Activated CD4-positive, alpha-beta T cell treated with anti-CD3 and anti-CD28 coated beads, Interleukin-2, amount 50 U/mL, for 24 hours (primary cell): Measurements from ENCODE around the gene MARCHF3.
"Not testable (repeated sequence)": the region's sequence is repeated elsewhere in the genome, so short reads cannot be mapped to it uniquely, and the experiment has no call there.

Experiments used
- DNase-seq, 2 donors: peaks; one replicate each; pipeline ENCODE4 v3.0.0-alpha.2; 2020; ENCODE audit warnings: low read depth in 1 of 2, low spot score in 1 of 2

MARCHF3 gene

DNA sequence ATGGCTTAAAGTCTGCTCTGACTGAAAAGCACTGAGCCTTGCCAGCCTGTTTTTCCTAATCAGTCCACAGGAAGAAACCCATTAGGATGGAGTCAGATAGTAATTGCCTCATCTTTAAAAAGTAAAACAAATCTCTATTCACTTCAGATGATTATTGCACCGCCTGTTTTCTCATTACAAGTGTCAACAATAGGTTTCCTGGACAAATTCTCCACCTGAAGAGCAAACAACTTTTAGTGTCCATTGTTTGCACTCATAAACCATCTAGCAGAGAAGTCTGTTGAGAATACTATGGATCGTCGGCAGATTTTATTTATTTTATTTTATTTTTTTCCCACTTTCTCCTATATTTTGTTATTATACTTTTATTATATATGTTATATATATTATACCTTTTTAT is 22.7 kb upstream of the MARCHF3 start:
- DNase-seq: no peak

DNA sequence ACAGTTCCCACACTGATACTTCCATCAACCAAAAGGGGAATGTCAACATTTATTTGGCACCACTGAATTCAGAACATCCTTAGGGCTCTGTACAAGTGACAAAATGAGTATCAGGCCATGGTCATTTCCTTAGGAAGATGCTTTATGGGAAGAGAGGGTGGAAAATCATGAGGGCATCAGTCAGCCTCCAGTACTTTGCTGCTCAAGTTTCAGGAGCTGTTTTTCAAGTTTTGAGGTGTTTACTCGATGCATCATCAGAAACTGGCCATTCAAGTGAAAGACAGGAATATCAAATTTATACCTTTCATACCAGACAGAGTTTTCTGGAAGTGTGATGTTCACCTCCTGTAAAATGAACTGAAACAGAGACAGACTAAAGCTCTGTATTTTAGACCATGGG is 21.2 kb upstream of the MARCHF3 start:
- DNase-seq: no peak

DNA sequence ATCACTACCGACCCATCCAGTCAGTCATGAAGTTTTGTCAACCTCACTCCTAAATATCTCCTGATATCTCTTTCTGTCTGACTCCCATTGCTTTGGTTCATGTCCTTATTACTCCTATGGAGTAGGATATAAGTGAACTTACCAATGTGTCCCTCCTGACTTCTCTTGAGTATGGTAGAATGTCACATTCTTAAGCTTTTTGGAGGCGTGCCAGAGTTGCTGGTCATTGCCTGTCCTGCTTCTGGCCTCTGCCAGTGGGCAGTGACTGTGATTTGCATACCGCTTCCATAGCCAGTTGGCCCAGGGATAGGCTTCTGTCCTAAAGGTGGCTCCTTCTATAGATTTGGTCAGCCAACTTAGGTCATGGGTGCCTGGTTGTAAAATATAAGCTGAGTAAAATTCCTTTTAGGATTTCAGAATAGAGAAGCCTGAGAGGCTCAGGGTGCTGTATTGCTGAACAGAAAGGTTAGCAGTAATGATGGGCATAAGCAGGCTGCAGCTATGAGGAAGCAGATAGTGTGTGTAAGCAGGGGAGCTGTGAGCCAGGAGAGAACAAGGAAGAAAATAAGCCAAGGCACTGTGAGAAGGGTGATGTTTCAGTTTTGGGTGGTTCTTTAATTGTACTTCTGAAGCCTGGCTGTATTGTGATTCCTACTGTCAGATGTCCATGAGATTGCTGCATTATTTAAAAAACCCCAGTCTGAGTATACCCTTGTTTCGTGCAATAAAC is 16.1 kb upstream of the MARCHF3 start:
- no peak for DNase-seq

DNA sequence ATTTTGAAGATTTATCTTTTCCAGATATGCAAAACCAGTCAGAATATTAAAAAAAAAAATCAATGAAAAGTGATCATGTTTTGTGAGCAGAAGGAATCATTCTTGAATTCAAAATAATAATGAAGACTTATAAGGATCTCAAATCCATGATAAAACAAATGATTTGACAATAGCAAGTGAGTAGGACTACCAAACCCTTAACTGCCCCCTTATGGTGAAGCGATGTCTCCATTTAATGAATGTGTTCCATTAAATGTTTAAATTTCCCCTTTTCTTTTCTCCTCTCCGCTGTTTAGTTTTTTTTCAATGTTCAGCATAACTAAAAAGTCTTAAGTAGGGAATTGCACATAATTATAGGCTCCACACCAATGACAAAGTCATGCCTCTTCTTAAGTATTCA is 12.2 kb upstream of the MARCHF3 start:
- DNase-seq: no peak

DNA sequence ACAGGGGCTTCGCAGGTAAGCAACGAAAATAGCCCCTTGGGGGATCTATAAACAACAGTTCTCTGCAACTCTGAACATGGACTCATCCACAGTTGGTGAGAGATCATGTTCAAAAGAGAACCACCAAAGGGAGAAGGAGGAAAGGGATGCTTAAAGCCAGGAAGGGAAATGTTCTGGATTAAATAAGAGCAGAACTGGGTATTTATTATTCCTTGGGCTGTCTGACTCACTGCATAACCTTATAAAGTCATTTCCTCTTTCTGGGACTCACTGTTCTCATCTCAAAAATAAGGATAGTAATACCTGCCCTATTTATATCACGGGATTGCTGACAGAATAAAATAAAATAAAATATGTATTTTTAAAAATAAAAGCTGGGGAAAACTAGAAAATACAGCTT is 11.2 kb upstream of the MARCHF3 start:
- no peak for DNase-seq

DNA sequence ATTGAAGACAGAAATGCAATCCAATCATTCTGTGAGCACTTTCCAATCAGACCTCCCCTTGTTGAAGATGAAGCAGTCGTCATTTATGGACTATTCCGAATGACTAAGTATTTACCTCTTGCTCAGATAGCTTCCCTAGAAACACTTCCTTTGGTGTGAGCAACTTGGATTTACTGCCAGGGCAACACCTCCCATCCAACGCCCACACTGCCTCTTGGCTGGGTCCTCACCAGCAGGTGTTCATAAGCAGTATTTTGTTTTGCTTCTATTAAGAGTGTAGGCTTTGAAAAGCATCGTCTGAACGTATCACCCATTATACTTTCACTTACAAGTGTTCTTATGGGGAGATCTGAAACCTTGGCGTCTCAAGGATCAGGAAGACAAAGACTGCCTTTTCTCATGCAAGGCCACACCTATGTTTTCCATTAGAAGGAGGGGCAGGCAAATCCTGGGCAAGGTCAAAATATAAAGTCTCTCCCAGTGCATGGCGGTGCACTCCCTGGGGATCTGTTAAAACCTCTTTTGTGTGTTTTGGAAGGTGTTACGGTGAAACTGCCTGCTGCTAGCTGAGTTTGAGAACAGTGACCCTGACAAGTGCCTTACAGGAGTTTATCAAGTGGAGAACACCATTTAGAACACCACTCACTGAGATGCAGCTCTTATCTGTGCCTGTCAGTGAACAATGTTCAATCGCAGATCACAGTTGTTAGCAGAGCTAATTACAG is 10.6 kb upstream of the MARCHF3 start:
- DNase-seq: no peak

DNA sequence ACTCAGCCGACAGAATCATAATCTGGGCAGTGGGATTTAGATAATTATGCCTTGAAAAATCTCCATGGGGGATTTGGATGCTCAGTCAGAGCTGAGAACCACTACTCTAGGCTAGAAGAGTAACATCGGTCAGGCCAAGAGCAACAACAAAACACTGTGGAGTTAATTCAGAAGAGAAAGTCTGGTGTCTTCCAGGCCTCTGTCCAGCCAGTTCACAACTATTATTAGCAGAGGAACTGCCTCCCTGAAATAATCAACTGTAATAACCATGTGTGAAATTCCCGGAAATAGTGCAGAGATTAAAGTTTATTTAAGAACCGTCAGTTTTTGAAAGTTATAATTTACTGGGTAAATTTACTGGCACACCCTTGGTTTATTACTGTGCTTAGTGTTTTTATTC is 8.2 kb upstream of the MARCHF3 start:
- DNase-seq: no peak

DNA sequence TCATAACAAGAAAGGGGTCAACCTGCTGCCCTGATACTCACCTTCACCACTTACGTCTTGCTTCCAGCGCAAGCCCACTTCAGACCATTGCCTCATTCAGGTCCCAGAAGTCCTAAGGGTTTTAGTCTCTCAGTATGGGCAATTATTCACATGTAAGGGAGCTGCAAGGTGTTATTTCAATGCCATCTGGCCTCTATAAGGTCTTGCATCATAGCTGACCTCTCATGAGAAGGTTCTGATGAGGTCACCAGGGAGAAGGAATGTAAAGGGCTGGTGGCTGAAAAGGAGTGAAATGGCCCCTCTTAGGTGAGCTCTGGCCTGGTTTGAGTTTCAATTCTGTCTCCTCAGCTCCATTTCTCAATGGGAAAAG is 1.5 kb upstream of the MARCHF3 start:
- no peak for DNase-seq

DNA sequence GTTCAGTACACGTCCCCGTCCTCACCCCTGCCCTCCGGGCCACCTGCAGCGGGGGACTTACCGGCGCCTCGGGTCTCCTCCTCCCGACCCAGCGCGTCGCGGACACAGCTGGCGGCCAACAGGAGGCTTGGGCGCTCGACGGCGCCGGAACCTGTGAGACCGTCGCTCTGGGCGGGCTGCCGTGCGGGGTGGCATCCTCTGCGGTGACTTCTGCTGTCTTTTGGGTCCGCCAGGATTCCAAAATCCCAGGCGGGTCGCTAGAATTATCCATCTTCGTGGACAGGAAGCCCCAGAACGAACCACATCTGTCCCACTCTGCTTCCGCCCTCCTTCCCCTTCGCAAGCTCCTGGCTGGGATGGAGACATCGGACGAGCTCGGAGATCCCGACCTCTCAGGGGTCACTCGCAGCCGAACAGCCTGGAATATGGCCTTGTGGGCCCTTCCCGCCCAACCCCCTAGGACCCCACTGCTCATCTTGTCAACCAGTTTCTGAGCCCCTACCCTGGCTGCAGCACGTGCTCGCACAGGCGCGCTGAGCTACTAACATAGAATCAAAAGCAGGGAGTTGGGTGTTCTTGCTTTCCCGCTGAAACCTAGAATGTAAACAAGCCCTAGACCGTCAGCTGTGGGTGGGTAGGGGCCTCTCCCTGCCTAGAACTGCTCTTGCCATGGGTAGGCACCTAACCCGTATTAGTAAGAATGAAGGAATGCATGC is 947 bp upstream of the MARCHF3 start:
- no peak for DNase-seq

DNA sequence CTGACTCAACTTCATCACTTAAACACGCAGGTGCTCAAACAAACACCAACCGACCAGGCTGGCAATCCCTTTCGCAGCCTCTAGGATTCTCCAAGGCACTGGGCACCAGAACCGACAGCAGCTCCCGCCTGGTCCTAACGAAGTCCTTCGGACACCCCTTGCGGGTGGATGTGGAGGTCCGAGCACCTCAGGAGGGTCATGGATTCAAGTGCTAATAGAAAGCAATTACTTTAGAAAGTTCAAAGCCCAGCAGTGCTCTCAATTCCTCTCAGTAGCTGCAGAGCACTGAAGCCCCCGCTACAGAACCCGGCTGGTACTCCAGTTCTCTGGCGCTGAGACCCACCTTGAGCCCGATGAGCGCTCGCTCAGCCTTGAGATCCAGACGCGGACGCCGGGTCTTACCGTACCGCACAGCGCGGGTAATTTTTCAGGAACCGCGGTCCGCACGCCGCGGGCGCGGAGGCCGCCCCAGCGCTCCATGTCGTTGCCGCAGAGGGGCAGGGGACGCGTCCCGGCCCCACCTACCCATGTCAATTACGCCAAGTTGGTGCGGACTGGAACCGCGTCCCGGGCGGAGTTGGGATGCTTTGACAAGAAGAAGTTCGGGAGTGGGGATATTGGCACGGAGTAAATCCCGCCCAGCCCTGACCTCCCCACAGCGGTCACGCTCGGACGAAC is 638 bp downstream of the MARCHF3 start:
- peak; percentile 14 to 27 for DNase-seq

DNA sequence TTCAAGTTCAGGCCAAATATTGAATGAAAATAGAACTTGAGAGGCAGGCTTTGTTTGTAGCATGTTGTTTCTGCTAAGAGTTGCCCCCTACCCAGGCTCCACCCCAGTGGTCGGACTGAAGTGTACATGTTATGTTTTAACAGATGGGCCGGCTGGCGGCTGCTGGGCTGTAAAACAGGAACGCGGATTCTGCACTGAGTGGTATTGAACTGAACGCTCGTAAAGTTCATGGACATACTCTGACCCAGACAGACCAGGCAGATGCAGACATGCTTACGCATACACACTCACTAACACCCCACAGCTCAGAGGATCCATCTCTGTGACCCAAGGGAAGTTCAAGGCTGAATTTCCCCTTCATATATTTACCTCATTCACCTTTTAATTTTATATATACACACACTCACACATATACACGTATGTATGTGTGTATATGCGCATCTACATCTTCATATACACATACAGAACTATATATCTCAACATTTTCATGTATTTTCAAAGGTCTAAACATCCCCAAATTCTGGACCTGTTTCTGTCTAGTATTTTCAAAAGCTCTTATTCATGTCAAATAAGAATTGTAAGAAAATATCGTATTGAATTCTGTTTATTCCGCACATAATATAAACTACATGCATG is 1.4 kb downstream of the MARCHF3 start:
- no peak for DNase-seq

DNA sequence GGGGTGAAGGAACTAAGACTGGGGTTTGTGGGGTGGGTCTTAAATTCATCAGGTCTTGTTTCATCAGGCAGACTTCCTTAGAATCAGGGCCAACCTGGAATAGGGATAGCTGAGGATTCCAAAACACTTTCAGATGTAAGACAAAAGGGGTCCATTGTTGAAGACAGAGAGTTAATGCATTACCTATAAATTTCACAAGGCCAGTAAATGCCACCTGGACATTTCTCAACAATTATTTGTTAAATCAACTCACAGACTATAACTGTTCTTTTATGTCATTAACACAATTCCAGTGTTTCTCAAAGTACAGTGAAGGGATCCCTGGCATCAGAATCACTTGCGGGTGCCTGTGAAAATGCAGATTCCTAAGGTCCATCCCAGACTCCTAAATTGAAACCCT is 2.8 kb downstream of the MARCHF3 start:
- DNase-seq: no peak

DNA sequence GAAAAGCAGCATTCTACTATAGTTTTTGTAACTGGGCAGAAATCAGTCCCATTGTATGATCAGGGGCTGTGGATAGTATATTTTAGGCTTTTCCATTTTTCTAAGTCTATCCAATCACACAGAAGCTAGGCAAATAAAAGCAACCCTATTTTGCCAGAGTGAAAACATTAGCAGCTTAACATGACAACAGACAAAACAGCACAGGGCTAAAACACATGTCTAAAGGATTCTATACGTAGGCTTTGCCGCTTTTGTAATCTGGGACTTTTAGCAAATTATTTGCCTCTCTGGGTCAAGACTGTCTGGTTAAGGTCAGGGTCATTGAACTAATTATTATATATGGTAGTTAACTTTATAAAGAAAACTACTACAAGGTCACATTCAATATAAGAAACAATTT is 4.2 kb downstream of the MARCHF3 start:
- no peak for DNase-seq

DNA sequence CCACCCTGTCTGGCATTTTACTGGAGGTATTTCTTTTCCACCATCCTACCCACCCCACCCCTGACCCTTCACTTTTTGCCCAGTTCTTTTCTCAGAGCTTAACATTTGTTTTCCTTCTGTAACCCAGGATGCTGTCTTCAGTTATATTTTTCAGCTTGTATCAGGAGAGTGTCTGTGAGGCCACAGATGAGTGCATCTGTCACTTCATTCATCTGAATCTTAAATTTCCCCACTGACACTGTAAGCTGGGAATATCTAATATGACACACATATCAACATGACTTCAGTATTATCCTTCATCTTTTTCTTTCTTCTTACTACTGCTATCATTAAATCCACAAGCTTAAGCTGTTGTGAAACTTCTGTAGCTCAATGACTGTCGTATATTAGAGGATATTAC is 4.9 kb downstream of the MARCHF3 start:
- DNase-seq: no peak

DNA sequence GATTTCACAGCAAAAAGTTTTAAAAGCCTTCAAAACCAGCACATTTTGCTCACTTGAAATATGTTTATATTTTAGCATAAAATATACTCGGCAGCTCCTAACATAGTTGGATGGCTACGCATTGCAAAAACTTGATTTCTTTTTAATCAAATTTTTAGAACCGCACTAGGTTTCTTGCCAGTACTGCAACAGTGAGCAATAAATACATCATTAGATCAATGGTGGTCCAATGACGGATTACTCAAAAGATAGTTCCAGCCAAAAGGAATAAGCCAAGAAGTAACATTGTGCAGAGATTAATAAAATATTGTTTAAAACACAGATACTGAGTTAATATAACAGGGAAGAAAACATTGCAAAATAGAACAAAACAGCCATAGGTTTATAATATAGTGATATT is 5.5 kb downstream of the MARCHF3 start:
- no peak for DNase-seq

DNA sequence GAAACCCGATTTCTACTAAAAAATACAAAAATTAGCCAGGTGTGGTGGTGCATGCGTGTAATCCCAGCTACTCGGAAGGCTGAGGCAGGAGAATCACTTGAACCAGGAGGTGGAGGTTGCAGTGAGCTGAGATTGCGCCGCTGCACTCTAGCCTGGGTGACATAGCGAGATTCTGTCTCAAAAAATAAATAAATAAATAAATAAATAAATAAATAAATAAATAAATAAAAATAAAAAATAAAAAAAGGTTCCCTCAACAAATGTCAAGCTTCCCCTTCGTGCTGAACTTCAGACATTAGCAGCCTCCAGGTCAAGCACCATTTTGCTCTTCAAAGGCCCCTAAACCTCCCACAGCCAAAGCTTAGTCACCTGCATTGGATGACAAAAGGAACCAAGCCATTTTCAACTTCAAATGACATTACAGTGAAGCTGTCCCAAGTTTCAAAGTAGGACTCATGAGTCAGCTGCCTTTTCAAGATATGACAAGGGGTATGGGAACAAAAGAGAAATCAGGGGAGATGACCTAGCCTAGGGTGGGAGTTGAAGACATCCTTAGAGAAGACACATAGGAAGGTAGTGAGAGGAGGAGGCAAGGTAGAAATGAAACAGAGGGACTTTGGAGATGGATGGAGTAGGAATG is 6.7 kb downstream of the MARCHF3 start:
- not testable (repeated sequence) for DNase-seq

DNA sequence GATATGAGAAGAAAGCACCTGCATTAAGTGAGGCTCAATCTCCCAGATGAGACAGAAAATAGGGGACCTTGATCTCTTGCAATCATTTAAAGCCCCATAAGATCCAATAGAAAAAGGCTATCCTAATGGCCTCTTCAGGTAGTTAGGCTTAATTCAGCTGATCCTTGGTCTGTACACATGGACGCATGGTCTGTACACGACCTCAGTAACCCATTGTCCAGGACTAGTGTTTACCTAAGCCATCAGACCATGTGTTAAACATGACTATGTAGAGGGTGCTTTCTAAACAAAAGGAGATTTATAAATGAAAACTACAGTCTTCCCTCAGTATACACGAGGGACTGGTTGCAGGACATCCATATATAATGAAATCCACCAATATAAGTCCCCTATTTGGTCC is 7.5 kb downstream of the MARCHF3 start:
- DNase-seq: no peak

DNA sequence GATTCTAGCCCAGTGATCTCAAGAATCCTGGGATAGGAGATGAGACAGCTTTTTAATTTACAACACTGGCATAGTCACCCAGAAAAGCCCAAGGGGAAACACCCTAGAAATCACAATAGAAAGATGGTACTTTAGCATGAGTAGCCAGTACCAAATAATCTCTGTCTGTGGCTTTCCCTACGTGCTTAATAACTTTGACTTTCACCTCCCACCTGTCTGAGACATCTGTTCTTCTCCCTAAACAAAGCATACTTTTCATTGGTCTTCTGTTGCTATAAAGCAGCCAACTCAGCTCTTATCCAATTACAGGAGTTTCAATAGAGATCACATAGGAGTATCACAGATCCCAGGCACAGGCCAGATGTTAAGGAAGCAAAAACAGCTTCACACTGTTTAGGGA is 10.4 kb downstream of the MARCHF3 start:
- no peak for DNase-seq

DNA sequence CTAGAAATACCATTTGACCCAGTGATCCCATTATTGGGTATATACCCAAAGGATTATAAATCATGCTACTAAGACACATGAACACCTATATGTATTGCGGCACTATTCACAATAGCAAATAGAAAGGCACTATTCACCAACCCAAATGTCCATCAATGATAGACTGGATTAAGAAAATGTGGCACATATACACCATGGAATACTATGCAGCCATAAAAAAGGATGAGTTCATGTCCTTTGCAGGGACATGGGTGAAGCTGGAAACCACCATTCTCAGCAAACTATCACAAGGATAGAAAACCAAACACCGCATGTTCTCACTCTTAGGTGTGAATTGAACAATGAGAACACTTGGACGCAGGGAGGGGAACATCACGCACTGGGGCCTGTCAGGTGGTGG is 13.6 kb downstream of the MARCHF3 start:
- DNase-seq: not testable (repeated sequence)

DNA sequence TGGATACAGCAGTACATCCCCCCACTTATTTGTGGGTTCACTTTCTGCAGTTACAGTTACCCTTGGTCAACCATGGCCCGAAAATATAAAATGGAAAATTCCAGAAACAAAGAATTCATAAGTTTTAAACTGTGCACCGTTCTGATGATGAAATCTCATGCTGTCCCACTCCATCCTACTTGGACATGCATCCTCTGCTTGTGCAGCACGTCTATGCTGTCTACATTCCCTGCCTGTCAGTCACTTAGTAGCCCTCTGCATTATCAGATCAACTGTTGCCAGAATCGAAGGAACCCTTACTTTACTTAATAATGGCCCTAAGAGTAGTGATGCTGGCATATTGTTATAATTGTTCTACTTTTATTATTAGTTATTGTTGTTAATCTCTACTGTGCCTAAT is 14.6 kb downstream of the MARCHF3 start:
- DNase-seq: no peak

DNA sequence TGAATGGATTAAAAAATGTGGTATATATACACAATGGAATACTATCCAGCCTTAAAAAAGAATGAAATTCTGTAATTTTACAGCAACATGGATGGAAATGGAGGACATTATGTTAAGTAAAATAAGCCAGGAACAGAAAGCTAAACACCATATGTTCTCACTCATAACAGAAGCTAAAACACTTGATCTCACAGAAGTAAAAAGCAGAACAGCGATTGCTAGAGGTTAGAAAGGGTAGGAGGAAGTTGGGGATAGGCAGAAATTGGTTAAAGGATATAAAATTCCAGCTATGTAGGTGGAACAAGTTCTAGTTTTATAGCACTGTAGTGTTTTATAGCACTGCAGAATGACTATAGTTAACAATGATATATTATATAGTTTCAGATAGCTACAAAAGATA is 15.8 kb downstream of the MARCHF3 start:
- DNase-seq: no peak
